NT2/D1 (cell line): ENCODE results near the gene LRRK1.
"Not testable (repeated sequence)": the region's sequence is repeated elsewhere in the genome, so short reads cannot be mapped to it uniquely, and the experiment has no call there.

Experiments used
- DNase-seq: peaks from one replicate; pipeline ENCODE4 v3.0.0-alpha.2; 2011; ENCODE audit warnings: low read depth, low spot score
- H3K27me3 ChIP-seq: 2 replicates; pipeline ENCODE4 v1.6.0; 2011; ENCODE audit warnings: mild to moderate bottlenecking; ENCODE audit not compliant: insufficient read length, insufficient read depth
- H3K36me3 ChIP-seq: 2 replicates; pipeline ENCODE4 v1.6.1; 2011; ENCODE audit warnings: mild to moderate bottlenecking, low read length, mixed read lengths; ENCODE audit not compliant: insufficient read depth, insufficient read length
- H3K4me1 ChIP-seq: 2 replicates; pipeline ENCODE4 v1.5.1; 2011; ENCODE audit not compliant: insufficient read depth, insufficient read length
- H3K4me3 ChIP-seq: 2 replicates; pipeline ENCODE4 v1.5.1; 2011; ENCODE audit warnings: low read depth; ENCODE audit not compliant: insufficient read length
- H3K9ac ChIP-seq: 2 replicates; pipeline ENCODE4 v1.6.0; 2011; ENCODE audit warnings: low read depth; ENCODE audit not compliant: insufficient read length
- H3K9me3 ChIP-seq: 2 replicates; pipeline ENCODE4 v1.5.1; 2011; ENCODE audit warnings: mild to moderate bottlenecking, low read length; ENCODE audit not compliant: insufficient read depth
- SUZ12 ChIP-seq: IDR thresholded peaks from 2 replicates; pipeline ENCODE4 v1.6.1; 2011; ENCODE audit not compliant: insufficient read length, insufficient read depth; ENCODE audit errors: extremely low read depth
- YY1 ChIP-seq: IDR thresholded peaks from 2 replicates; pipeline ENCODE4 v1.6.1; 2011; ENCODE audit not compliant: insufficient read length, insufficient read depth
- ZNF274 ChIP-seq: IDR thresholded peaks from 2 replicates; pipeline ENCODE4 v1.6.1; 2011; ENCODE audit warnings: mild to moderate bottlenecking, low read depth, low read length

LRRK1 gene

GRCh38 chr15:101092156-101092866, 173.2 kb downstream of the LRRK1 start:
- no peaks in the 10 kb centered on the region for H3K27me3 ChIP-seq
- TF ChIP-seq ZNF274 (no peak), YY1 (no peak), SUZ12 (no peak)
- no peak for DNase-seq
- H3K9ac ChIP-seq, result no peak overlapping the region
- no peaks in the 10 kb centered on the region for H3K9me3 ChIP-seq
- H3K4me1 ChIP-seq, result peaks cover 11% of the 10 kb centered on the region
- H3K4me3 ChIP-seq, result no peak overlapping the region
- no peaks in the 10 kb centered on the region for H3K36me3 ChIP-seq

- H3K9ac ChIP-seq, result no peak overlapping the region
- no peak overlapping the region for H3K4me3 ChIP-seq
- H3K9me3 ChIP-seq, result no peaks in the 10 kb centered on the region
- peaks cover 11% of the 10 kb centered on the region for H3K4me1 ChIP-seq
- no peaks in the 10 kb centered on the region for H3K36me3 ChIP-seq
- TF ChIP-seq YY1, result no peak
- TF ChIP-seq SUZ12, result no peak
- no peak for TF ChIP-seq ZNF274
- H3K27me3 ChIP-seq, result no peaks in the 10 kb centered on the region
- no peak for DNase-seq
Observed at GRCh38 chr15:101092867-101093202, 173.7 kb downstream of the LRRK1 start.

GRCh38 chr15:101093958-101094357, 174.8 kb downstream of the LRRK1 start:
- no peak for TF ChIP-seq ZNF274
- TF ChIP-seq YY1, result no peak
- no peak for TF ChIP-seq SUZ12

GRCh38 chr15:101095796-101096406, 176.7 kb downstream of the LRRK1 start:
- DNase-seq, H3K4me1 ChIP-seq, H3K27me3 ChIP-seq, H3K4me3 ChIP-seq, H3K9ac ChIP-seq, H3K36me3 ChIP-seq, H3K9me3 ChIP-seq: not testable (repeated sequence)

More at GRCh38 chr15:101093958-101094357, 174.8 kb downstream of the LRRK1 start:
- Histone ChIP-seq H3K36me3 (no peaks in the 10 kb centered on the region), H3K4me1 (peaks cover 8% of the 10 kb centered on the region), H3K27me3 (no peaks in the 10 kb centered on the region), H3K9me3 (no peaks in the 10 kb centered on the region), H3K9ac (no peak overlapping the region), H3K4me3 (no peak overlapping the region)
- DNase-seq, result no peak

- Histone ChIP-seq H3K4me1 (no peaks in the 10 kb centered on the region), H3K36me3 (no peaks in the 10 kb centered on the region), H3K9ac (no peak overlapping the region), H3K27me3 (no peaks in the 10 kb centered on the region), H3K9me3 (peaks cover 10% of the 10 kb centered on the region; the same call in 1 of the 2 replicates), H3K4me3 (no peak overlapping the region)
- no peak for DNase-seq
- TF ChIP-seq SUZ12 (no peak), YY1 (no peak), ZNF274 (no peak)
Observed at GRCh38 chr15:101097111-101097510, 178.0 kb downstream of the LRRK1 start.

GRCh38 chr15:101099183-101099582, 180.0 kb downstream of the LRRK1 start:
- Histone ChIP-seq H3K9me3 (peaks cover 15% of the 10 kb centered on the region; the same call in 1 of the 2 replicates), H3K36me3 (no peaks in the 10 kb centered on the region), H3K4me3 (no peak overlapping the region), H3K9ac (no peak overlapping the region), H3K4me1 (no peaks in the 10 kb centered on the region), H3K27me3 (no peaks in the 10 kb centered on the region)
- no peak for DNase-seq
- TF ChIP-seq ZNF274 (no peak), SUZ12 (no peak), YY1 (no peak)

GRCh38 chr15:101100118-101100517, 181.0 kb downstream of the LRRK1 start:
- Histone ChIP-seq H3K4me3 (no peak overlapping the region), H3K36me3 (no peaks in the 10 kb centered on the region), H3K4me1 (peaks cover 7% of the 10 kb centered on the region), H3K9me3 (peaks cover 15% of the 10 kb centered on the region; the same call in 1 of the 2 replicates), H3K9ac (no peak overlapping the region), H3K27me3 (no peaks in the 10 kb centered on the region)
- TF ChIP-seq SUZ12, result no peak
- no peak for TF ChIP-seq YY1
- TF ChIP-seq ZNF274, result no peak
- DNase-seq, result no peak
